ENCODE data around the gene HOXA9.

HOXA9 gene

GRCh38 chr7:27175626-27176523 is 10.5 kb upstream of the HOXA9 start:
- DNase-seq: no peak

- no peak for DNase-seq
Observed at GRCh38 chr7:27174874-27175625, 9.7 kb upstream of the HOXA9 start.

- no peak for DNase-seq
Observed at GRCh38 chr7:27173956-27174873, 8.9 kb upstream of the HOXA9 start, which contains the start of gene HOXA10. HOXA10 (minus strand) TSS chr7:27174320; CDS start chr7:27174306, 14 bp downstream.

GRCh38 chr7:27173511-27173955 is 8.2 kb upstream of the HOXA9 start:
- no peak for DNase-seq

GRCh38 chr7:27172823-27173510 is 7.6 kb upstream of the HOXA9 start:
- DNase-seq: no peak

- no peak for DNase-seq
Observed at GRCh38 chr7:27172315-27172774, 7.0 kb upstream of the HOXA9 start.

GRCh38 chr7:27171637-27172314 is 6.4 kb upstream of the HOXA9 start:
- no peak for DNase-seq

GRCh38 chr7:27171325-27171636 is 5.9 kb upstream of the HOXA9 start:
- no peak for DNase-seq

GRCh38 chr7:27170426-27171324 is 5.3 kb upstream of the HOXA9 start:
- DNase-seq: no peak

GRCh38 chr7:27169658-27170425 is 4.5 kb upstream of the HOXA9 start:
- DNase-seq: no peak

- DNase-seq: no peak
Observed at GRCh38 chr7:27168265-27168947, 3.1 kb upstream of the HOXA9 start.

GRCh38 chr7:27167916-27168264 is 2.6 kb upstream of the HOXA9 start:
- no peak for DNase-seq

- no peak for DNase-seq
Observed at GRCh38 chr7:27166531-27167505, 1.5 kb upstream of the HOXA9 start.

GRCh38 chr7:27165996-27166530 is 726 bp upstream of the HOXA9 start:
- DNase-seq: no peak

- DNase-seq: no peak
Observed at GRCh38 chr7:27164367-27165088, 809 bp downstream of the HOXA9 start.

GRCh38 chr7:27164045-27164366 is 1.3 kb downstream of the HOXA9 start:
- DNase-seq: no peak

All from SIG-M5 (cell line).